T-helper 2 cell treated with Interferon-gamma antibody and Interleukin-4, amounts not matched to agents 100 ng/mL and 5 ng/mL, for 36 hours (primary cell): Measurements from ENCODE around the gene LENG8. TPM values are rescaled to one million over a fixed set of nuclear protein-coding genes. Genes with fewer than 3 reads are reported as not detected.

Experiments
- intact Hi-C: fragments of 100-400 bp; cut with micrococcal nuclease; formaldehyde crosslinking; loops from one replicate; pipeline ENCODE4 v1.15.1; 2023
- total RNA-seq: library from RNA; stranded (reverse); gene quantifications from 2 replicates; pipeline ENCODE4 v1.2.3, GENCODE V29; 2022

LENG8 gene
- total RNA-seq, result 201 and 215 TPM in 2 replicates

- intact Hi-C loops, result loop anchor here (1.0 kb wide), 3 partner anchors 14 to 312 kb away; partner anchors contain the start of genes CNOT3, LENG1 and LENG9
Measured at GRCh38 chr19:54448774-54449700, at the start of gene LENG8. TSS of gene LENG8 (plus strand) at chr19:54449199. CDS start at chr19:54451345, 2,146 bp downstream.

- intact Hi-C loops, result no loop called here
Measured at GRCh38 chr19:54400913-54401312, 48.1 kb upstream of the LENG8 start.

GRCh38 chr19:54403054-54403453 lies 45.9 kb upstream of the LENG8 start:
- intact Hi-C loops, result no loop called here

- intact Hi-C loops, result no loop called here
Measured at GRCh38 chr19:54405628-54406027, 43.4 kb upstream of the LENG8 start.

DNA sequence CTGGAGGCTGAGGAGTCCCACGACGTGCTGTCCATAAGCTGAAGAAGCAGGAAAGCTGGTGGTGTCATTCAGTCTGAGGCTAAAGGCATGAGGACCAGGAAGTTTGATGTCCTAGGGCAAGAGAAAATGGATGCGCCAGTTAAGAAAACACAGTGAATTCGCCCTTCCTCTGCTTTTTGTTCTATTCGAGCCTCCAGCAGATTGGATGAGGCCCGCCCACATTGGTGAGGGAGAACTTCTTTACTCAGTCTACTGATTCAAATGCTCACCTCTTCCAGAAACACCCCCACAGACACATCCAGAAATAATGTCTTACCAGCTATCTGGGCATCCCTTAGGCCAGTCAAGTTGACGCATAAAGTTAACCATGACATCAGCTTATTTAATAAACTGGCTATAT lies 41.2 kb upstream of the LENG8 start:
- intact Hi-C loops, result no loop called here

DNA sequence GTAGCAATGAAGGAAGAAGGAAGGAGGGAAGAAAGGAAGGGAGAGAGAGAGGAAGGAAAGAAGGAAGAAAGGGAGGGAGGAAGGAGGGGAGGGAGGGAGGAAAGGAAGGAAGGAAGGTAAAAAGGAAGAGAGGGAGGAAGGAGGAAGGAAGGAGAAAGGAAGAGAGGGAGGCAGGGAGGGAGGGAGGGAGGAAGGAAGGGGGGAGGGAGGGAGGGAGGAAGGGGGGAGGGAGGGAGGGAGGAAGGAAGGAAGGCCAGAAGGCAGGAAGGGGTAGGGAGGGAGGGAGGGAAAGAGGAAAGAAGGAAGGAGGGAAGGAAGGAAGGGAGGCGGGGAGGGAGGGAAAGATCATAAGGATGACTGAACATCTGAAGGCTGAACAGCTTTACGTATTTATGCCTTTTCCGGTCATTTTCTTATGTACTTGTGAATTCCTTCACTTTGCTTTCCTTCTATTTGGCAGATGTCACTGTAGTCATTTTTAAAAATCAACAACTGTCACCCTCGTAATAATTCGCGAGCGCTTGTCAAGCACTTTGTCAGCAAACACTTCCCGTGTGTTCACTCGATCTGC lies 40.5 kb upstream of the LENG8 start:
- intact Hi-C loops, result no loop called here

DNA sequence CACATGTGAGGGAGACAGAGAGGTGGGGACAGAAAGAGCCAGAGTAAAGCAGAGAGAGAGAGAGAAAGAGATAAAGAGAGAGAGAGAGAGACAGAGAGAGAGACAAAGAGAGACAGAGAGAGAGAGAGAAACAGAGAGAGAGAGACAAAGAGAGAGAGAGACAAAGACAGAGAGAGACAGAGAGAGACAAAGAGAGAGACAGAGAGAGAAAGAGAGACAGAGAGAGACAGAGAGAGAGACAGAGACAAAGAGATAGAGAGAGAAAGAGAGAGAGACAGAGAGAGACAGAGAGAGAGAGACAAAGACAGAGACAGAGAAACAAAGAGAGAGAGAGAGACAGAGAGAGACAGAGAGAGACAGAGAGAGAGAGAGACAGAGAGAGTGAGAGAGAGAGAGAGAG lies 38.0 kb upstream of the LENG8 start:
- intact Hi-C loops, result no loop called here

DNA sequence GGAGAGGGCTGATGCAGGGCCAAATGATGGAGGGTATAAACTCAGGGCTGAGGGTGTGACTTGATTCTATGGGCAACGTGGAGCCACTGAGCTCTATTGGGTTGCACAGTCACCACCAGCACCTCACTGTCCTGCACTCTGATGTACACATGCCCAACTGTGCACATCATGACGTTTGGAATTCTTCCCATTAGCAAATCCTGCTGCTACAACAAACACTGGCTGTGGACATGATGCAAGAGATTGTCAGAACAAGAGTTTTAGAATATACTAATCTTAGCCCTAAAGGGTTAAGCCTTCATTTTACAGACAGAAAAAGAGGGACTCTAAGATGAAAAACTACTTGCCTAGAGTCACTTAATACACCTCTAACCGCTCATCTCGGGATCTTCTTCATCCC lies 36.1 kb upstream of the LENG8 start:
- intact Hi-C loops, result no loop called here

DNA sequence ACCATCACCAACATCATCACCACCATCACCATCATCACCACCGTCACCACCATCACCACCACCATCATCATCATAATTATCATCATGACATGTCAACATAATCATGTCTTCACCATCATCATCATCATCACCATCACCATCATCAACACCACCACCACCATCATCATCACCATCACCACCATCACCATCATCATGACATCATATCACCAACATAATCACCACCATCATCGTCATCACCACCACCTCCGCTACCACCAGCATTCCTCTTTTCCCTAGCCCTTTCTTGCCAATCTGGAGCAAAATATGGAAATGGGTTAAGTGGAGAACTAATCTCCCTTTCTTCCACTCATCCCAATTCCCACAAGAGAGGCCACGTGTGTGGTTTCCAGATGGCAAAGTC lies 34.8 kb upstream of the LENG8 start:
- intact Hi-C loops, result no loop called here

GRCh38 chr19:54415208-54415900 lies 33.6 kb upstream of the LENG8 start, which contains the start of gene TTYH1:
TSS of gene TTYH1 (plus strand) at chr19:54415464. CDS start at chr19:54415553, 89 bp downstream.
- intact Hi-C loops, result no loop called here

DNA sequence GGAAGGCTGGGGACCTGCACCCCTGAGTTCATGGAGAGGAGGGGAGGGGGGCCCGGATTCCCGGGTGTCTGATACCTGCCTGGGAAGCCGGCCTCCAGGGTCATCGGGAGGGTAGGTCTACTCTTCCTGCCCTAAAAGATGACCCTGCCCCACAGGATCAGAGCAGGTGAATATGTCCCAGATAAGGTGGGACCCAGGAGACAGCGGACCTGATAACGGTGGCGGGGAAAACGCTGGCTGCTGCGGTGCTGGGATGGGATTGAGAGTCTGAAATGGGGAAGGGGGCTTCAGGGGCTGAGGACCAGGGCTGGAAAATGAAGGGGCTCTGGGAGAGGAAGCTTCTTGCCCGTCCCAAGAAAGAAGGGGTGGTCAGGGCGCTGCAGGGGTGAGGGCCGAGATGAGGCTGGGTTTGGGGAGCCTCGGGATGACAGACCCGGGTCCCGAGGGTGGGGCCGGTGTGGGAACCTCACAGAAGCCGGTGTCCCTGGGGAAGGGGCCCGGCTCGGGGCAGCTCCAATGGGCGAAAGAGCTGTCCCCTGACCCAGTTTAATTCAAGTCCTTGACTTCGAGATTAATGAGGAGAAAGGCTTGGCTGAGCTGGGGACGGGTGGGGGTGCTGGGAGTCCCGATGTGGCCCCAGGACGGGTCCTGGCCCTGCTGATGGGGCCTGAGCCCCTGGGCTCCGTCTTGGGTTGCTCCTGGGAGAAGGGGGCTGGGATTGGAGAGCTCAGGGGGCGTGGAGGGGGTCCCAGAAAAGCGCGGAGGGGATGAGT lies 32.9 kb upstream of the LENG8 start:
- intact Hi-C loops, result no loop called here

GRCh38 chr19:54416695-54417491 lies 32.1 kb upstream of the LENG8 start:
- intact Hi-C loops, result no loop called here

DNA sequence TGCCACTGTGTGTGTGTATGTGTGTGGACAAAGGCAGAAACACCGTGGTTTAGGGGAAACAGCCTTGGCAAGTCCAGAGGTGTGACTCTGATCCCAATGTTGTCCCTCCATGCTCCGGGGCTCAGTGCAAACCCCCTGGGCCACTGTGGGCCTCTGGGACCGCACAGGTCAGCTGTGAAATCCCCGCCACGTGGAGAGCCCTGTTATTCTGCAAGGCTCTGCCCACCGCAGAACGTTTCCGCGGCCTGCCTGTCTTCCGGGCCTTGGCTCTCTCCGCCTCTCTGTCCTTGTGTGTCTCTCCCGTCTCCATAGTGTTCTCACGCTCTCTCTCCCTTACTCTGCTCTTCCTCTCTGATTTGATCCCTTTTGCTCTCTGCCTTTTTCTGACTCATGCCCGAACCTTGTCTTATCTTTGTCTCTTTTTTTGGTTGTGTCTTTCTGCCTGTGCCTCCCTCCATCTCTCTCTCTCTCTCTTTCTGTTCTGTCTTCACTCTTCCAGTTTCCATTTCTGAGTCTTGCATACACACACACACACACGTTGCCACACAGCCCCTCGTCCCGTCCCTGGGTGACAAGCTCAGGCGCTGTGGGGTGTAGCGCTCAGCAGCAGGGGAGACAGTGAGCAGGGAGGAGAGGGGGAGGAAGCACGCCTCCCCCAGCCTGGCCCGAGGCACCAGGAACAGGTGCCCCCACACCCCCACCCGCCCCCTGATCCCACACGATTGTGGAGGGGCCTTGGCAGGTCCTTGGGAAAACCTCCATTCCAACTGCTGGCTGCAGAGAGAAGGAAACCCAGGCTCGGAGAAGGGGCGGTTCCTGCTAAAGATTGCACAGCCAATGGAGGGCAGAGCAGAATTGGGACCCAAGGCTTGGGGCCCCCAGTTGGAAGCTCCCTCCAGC lies 30.7 kb upstream of the LENG8 start:
- intact Hi-C loops, result no loop called here

- intact Hi-C loops, result no loop called here
Measured at GRCh38 chr19:54418930-54419800, 29.8 kb upstream of the LENG8 start.

DNA sequence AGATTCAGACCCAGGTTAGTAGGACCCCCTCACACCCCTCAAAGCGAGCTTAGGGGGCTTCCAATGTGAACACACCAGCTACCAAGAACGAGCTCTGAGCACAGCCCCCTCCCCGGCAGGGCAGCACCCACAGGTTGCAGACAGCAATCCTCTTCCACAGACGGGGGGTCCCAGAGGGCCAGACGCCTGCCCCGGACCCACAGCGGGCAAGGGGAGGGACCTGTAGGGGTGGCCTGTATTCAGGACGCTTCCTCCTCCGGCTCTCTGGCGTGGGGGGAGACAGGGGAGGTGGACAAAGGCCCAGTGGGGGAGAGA lies 29.0 kb upstream of the LENG8 start:
- intact Hi-C loops, result no loop called here

- intact Hi-C loops, result no loop called here
Measured at GRCh38 chr19:54420383-54421168, 28.4 kb upstream of the LENG8 start.

DNA sequence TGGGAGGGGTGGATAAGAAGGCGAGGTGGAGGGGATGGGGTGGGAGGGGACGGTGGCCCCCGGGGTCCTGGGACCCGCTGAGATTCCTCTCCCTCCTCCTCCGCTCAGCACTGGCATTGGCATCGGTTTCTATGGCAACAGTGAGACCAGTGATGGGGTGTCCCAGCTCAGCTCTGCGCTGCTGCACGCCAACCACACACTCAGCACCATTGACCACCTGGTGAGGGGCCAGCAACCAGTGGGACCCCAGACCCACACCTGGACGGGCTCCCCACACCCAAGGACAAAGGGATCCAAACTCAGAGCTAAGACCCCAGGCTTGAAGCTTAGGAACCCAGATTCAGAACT lies 27.9 kb upstream of the LENG8 start:
- intact Hi-C loops, result no loop called here

- intact Hi-C loops, result no loop called here
Measured at GRCh38 chr19:54421521-54421920, 27.5 kb upstream of the LENG8 start.
